ENCODE data around the gene SP140. TPM values are rescaled to one million over a fixed set of nuclear protein-coding genes. Genes with fewer than 3 reads are reported as not detected.

SP140 gene
- total RNA-seq, 1 experiment from 2014 or later, result 1.1 TPM

GRCh38 chr2:230319211-230319862, 93.8 kb downstream of the SP140 start:
- BruUV-seq (replicated peaks), result no TSS peak
- in situ Hi-C loops (cut with HindIII; ENCODE audit: low pct_unique_long_range_greater_than_20kb, low sequenced_read_pairs), result no loop called here
- H3K9me3 ChIP-seq (ENCODE audit: control insufficient read depth, insufficient read depth, low read depth, low read length), result 0 out of 2 replicates have a peak, but pooled peaks cover 4% of the 10 kb centered on the region
- no peak overlapping the region for H3K4me3 ChIP-seq (ENCODE audit: low read depth in 2 of 2, low read length in 2 of 2)
- H3K4me1 ChIP-seq (ENCODE audit: control insufficient read depth, insufficient read depth, low read length), result no peaks in the 10 kb centered on the region
- ChIA-PET POLR2A (no interaction called here), CTCF (no interaction called here)
- no peaks in the 10 kb centered on the region for H3K36me3 ChIP-seq (ENCODE audit: control insufficient read depth, insufficient read depth, low read length)
- no peak for TF ChIP-seq SIN3A (IDR thresholded peaks at IDR 0.05; ENCODE audit: borderline replicate concordance, insufficient read depth, low read depth, low read length)
- TF ChIP-seq POLR2AphosphoS5 (IDR thresholded peaks at IDR 0.05; ENCODE audit: low read depth, low read length), result no peak
- no peak for TF ChIP-seq TCF7L2 (IDR thresholded peaks at IDR 0.05; ENCODE audit: low read depth, low read length)
- TF ChIP-seq REST (IDR thresholded peaks at IDR 0.05; ENCODE audit: insufficient read depth in 1 of 2, low read depth in 2 of 2, low read length in 1 of 2), result no peak
- no peak for TF ChIP-seq CTCF (IDR thresholded peaks at IDR 0.05)
- DNase-seq (ENCODE audit: low read depth, low spot score) (no peak), ATAC-seq (no peak)
- no peak overlapping the region for H3K27ac ChIP-seq (ENCODE audit: low read length)
- intact Hi-C loops (cut with micrococcal nuclease; ENCODE audit: unreplicated experiment), result no loop called here
- H3K27me3 ChIP-seq (ENCODE audit: control insufficient read depth, insufficient read depth, low read length), result no peaks in the 10 kb centered on the region

- no TSS peak for BruUV-seq (replicated peaks)
- ATAC-seq (no peak), DNase-seq (ENCODE audit: low read depth, low spot score) (no peak)
- POLR2A ChIA-PET, result no interaction called here
- intact Hi-C loops (cut with micrococcal nuclease; ENCODE audit: unreplicated experiment) (no loop called here), in situ Hi-C loops (cut with HindIII; ENCODE audit: low pct_unique_long_range_greater_than_20kb, low sequenced_read_pairs) (no loop called here)
- H3K27ac ChIP-seq (ENCODE audit: low read length), result no peak overlapping the region
- CTCF ChIA-PET, result no interaction called here
- no peaks in the 10 kb centered on the region for H3K27me3 ChIP-seq (ENCODE audit: control insufficient read depth, insufficient read depth, low read length)
- H3K4me1 ChIP-seq (ENCODE audit: control insufficient read depth, insufficient read depth, low read length), result no peaks in the 10 kb centered on the region
- TF ChIP-seq SIN3A (IDR thresholded peaks at IDR 0.05; ENCODE audit: borderline replicate concordance, insufficient read depth, low read depth, low read length) (no peak), TCF7L2 (IDR thresholded peaks at IDR 0.05; ENCODE audit: low read depth, low read length) (no peak), REST (IDR thresholded peaks at IDR 0.05; ENCODE audit: insufficient read depth in 1 of 2, low read depth in 2 of 2, low read length in 1 of 2) (no peak), POLR2AphosphoS5 (IDR thresholded peaks at IDR 0.05; ENCODE audit: low read depth, low read length) (no peak), CTCF (IDR thresholded peaks at IDR 0.05) (no peak)
- no peak overlapping the region for H3K4me3 ChIP-seq (ENCODE audit: low read depth in 2 of 2, low read length in 2 of 2)
- H3K9me3 ChIP-seq (ENCODE audit: control insufficient read depth, insufficient read depth, low read depth, low read length), result 0 out of 2 replicates have a peak, but pooled peaks cover 4% of the 10 kb centered on the region
- H3K36me3 ChIP-seq (ENCODE audit: control insufficient read depth, insufficient read depth, low read length), result no peaks in the 10 kb centered on the region
Observed at GRCh38 chr2:230321031-230321430, 95.5 kb downstream of the SP140 start.
